H1 (cell line): ENCODE data around the gene HM13. TPM values are rescaled to one million over a fixed set of nuclear protein-coding genes. Genes with fewer than 3 reads are reported as not detected.

Experiments
- CTCF ChIA-PET: fragments of 300-600 bp; sonication (Branson Sonifier 250); formaldehyde crosslinking; loops from one replicate; lab custom pipeline; 2021; ENCODE audit not compliant: partially characterized antibody; lab: Charles Lee
- POLR2A ChIA-PET: fragments of 300-600 bp; sonication (Branson Sonifier 250); formaldehyde crosslinking; loops from one replicate; lab custom pipeline; 2021; ENCODE audit warnings: inconsistent platforms; ENCODE audit not compliant: partially characterized antibody; lab: Charles Lee
- DNase-seq, 2 experiments: peaks; one replicate each; pipeline versions ENCODE4 v3.0.0 to v3.0.0-alpha.2; 2010 to 2022; ENCODE audit warnings: low spot score in 2 of 2, low read depth in 1 of 2, mixed read lengths in 1 of 2
- FAIRE-seq: peaks from 2 replicates; lab custom pipeline; 2011; peaks lifted over from hg19 to GRCh38; lab: Jason Lieb, UNC
- H2AFZ ChIP-seq: 2 replicates; pipeline ENCODE4 v1.8.1; 2012; ENCODE audit warnings: low read length, inconsistent platforms
- H2AK5ac ChIP-seq: 2 replicates; pipeline ENCODE4 v1.6.1; 2013; ENCODE audit warnings: low read depth, low read length
- H2BK120ac ChIP-seq: replicated peaks from 2 replicates; pipeline ENCODE3; 2013; ENCODE audit warnings: low read depth, low read length, inconsistent platforms
- H2BK12ac ChIP-seq: 2 replicates; pipeline ENCODE4 v1.6.1; 2013; ENCODE audit warnings: low read depth, low read length
- H2BK15ac ChIP-seq: 2 replicates; pipeline ENCODE4 v1.6.1; 2013; ENCODE audit warnings: low read length
- H2BK20ac ChIP-seq: 2 replicates; pipeline ENCODE4 v1.6.1; 2013; ENCODE audit warnings: low read length
- H2BK5ac ChIP-seq: 2 replicates; pipeline ENCODE4 v1.6.1; 2013; ENCODE audit warnings: low read depth, low read length
- H3K14ac ChIP-seq: 2 replicates; pipeline ENCODE4 v1.6.1; 2013; ENCODE audit warnings: inconsistent platforms; ENCODE audit not compliant: insufficient read length
- H3K18ac ChIP-seq: 2 replicates; pipeline ENCODE4 v1.6.1; 2013; ENCODE audit warnings: low read length; ENCODE audit errors: extremely low read depth
- H3K23ac ChIP-seq: 2 replicates; pipeline ENCODE4 v1.6.1; 2013; ENCODE audit warnings: inconsistent platforms; ENCODE audit not compliant: insufficient read length
- H3K23me2 ChIP-seq: 2 replicates; pipeline ENCODE4 v1.6.1; 2013; ENCODE audit warnings: low read depth, low read length
- H3K27ac ChIP-seq: 2 replicates; pipeline ENCODE4 v1.6.1; 2011; ENCODE audit warnings: low read depth, low read length, inconsistent platforms
- H3K27me3 ChIP-seq, 4 experiments: replicated peaks in 1 of 4; 1 replicate in 1 of 4; 2 replicates in 3 of 4; pipeline versions ENCODE4 v1.6.1 to v1.8.1; 2011 to 2013; ENCODE audit warnings: low read length in 3 of 4, mild to moderate bottlenecking in 3 of 4, inconsistent platforms in 2 of 4, mixed read lengths in 2 of 4, moderate library complexity in 1 of 4; ENCODE audit not compliant: control insufficient read depth in 3 of 4, insufficient read depth in 3 of 4; ENCODE audit errors: extremely low read depth in 1 of 4
- H3K36me3 ChIP-seq, 4 experiments: 2 replicates each; pipeline versions ENCODE4 v1.6.1 to v1.8.1; 2011 to 2013; ENCODE audit warnings: mild to moderate bottlenecking in 4 of 4, low read length in 3 of 4, moderate library complexity in 2 of 4, control low read depth in 1 of 4, inconsistent platforms in 1 of 4; ENCODE audit not compliant: insufficient read depth in 4 of 4, control insufficient read depth in 2 of 4
- H3K4ac ChIP-seq: replicated peaks from 2 replicates; pipeline ENCODE3; 2013; ENCODE audit warnings: low read length, low read depth, mixed read lengths, inconsistent platforms; ENCODE audit not compliant: insufficient read length
- H3K4me1 ChIP-seq, 4 experiments: replicated peaks in 1 of 4; 1 replicate in 1 of 4; 2 replicates in 3 of 4; pipeline versions ENCODE4 v1.6.1 to v1.8.1; 2011 to 2013; ENCODE audit warnings: low read length in 3 of 4, inconsistent platforms in 2 of 4, mixed read lengths in 1 of 4; ENCODE audit not compliant: insufficient read depth in 4 of 4, control insufficient read depth in 3 of 4
- H3K4me2 ChIP-seq, 2 experiments: 2 replicates each; pipeline versions ENCODE4 v1.6.1 to v1.8.1; 2011 to 2013; ENCODE audit warnings: low read depth in 2 of 2, low read length in 2 of 2, control low read depth in 1 of 2, inconsistent platforms in 1 of 2, mild to moderate bottlenecking in 1 of 2; ENCODE audit not compliant: insufficient read depth in 1 of 2
- H3K4me3 ChIP-seq, 4 experiments: fragments of 200-600, 300-600 bp in 1 of 4; sonication (generic), shearing (Covaris generic), sonication (Bioruptor Twin) in 1 of 4; 2 replicates each; pipeline versions ENCODE4 v1.5.1 to v1.8.1; 2011 to 2016; ENCODE audit warnings: low read length in 4 of 4, low read depth in 3 of 4, control low read depth in 2 of 4, inconsistent platforms in 2 of 4, mild to moderate bottlenecking in 2 of 4, mixed read lengths in 1 of 4, moderate library complexity in 1 of 4; ENCODE audit not compliant: insufficient read depth in 2 of 4; ENCODE audit errors: extremely low read depth in 1 of 4
- H3K56ac ChIP-seq: replicated peaks from 2 replicates; pipeline ENCODE3; 2013; ENCODE audit warnings: low read depth, mild to moderate bottlenecking, mixed read lengths, low read length, inconsistent platforms; ENCODE audit not compliant: insufficient read length
- H3K79me1 ChIP-seq: 2 replicates; pipeline ENCODE4 v1.6.1; 2013; ENCODE audit warnings: low read depth, low read length, control low read depth
- H3K79me2 ChIP-seq, 2 experiments: 2 replicates each; pipeline versions ENCODE4 v1.6.1 to v1.8.1; 2012 to 2013; ENCODE audit warnings: low read length in 2 of 2, mild to moderate bottlenecking in 2 of 2, inconsistent platforms in 1 of 2; ENCODE audit not compliant: insufficient read depth in 2 of 2, control insufficient read depth in 1 of 2
- H3K9ac ChIP-seq, 4 experiments: replicated peaks in 1 of 4; 1 replicate in 1 of 4; 2 replicates in 3 of 4; pipeline versions ENCODE4 v1.6.1 to v1.8.1; 2011 to 2013; ENCODE audit warnings: low read depth in 3 of 4, low read length in 3 of 4, control low read depth in 2 of 4, mild to moderate bottlenecking in 2 of 4, moderate library complexity in 2 of 4, inconsistent platforms in 1 of 4; ENCODE audit errors: extremely low read depth in 1 of 4
- H3K9me3 ChIP-seq, 2 experiments: 2 replicates each; pipeline versions ENCODE4 v1.6.1 to v1.8.1; 2012 to 2013; ENCODE audit warnings: mild to moderate bottlenecking in 2 of 2, moderate library complexity in 2 of 2, control low read depth in 1 of 2, inconsistent platforms in 1 of 2, low read depth in 1 of 2, low read length in 1 of 2, mixed read lengths in 1 of 2; ENCODE audit not compliant: insufficient read depth in 2 of 2
- H4K20me1 ChIP-seq, 2 experiments: replicated peaks in 1 of 2; 2 replicates each; pipeline versions ENCODE3 to v1.8.1; 2011 to 2013; ENCODE audit warnings: inconsistent platforms in 2 of 2, low read length in 2 of 2, mild to moderate bottlenecking in 1 of 2; ENCODE audit not compliant: insufficient read depth in 2 of 2, control insufficient read depth in 1 of 2
- H4K5ac ChIP-seq: 2 replicates; pipeline ENCODE4 v1.6.1; 2013; ENCODE audit warnings: low read length, low read depth, mixed read lengths, inconsistent platforms; ENCODE audit not compliant: insufficient read length
- H4K8ac ChIP-seq: 2 replicates; pipeline ENCODE4 v1.8.0; 2013; ENCODE audit warnings: mild to moderate bottlenecking, moderate library complexity, low read length, inconsistent platforms; ENCODE audit not compliant: insufficient read depth; ENCODE audit errors: extremely low read depth
- H4K91ac ChIP-seq: replicated peaks from 2 replicates; pipeline ENCODE3; 2013; ENCODE audit warnings: low read length, mixed read lengths, inconsistent platforms; ENCODE audit not compliant: insufficient read length
- BCL11A ChIP-seq, 2 experiments: IDR thresholded peaks; one replicate each; pipeline ENCODE4 v1.6.1; 2011; ENCODE audit warnings: low read depth in 2 of 2, low read length in 2 of 2, mild to moderate bottlenecking in 2 of 2
- CTBP2 ChIP-seq: IDR thresholded peaks from 2 replicates; pipeline ENCODE4 v1.7.0; 2011; ENCODE audit warnings: borderline replicate concordance, mild to moderate bottlenecking, moderate library complexity, mixed read lengths, low read length; ENCODE audit not compliant: insufficient read depth, insufficient read length
- CTCF ChIP-seq, 3 experiments: IDR thresholded peaks; 1 replicate in 2 of 3; 2 replicates in 1 of 3; pipeline versions ENCODE4 v1.5.1 to v1.6.1; 2011; ENCODE audit warnings: low read length in 3 of 3, mild to moderate bottlenecking in 3 of 3, inconsistent platforms in 2 of 3, low read depth in 1 of 3, moderate library complexity in 1 of 3; ENCODE audit not compliant: insufficient read depth in 1 of 3; ENCODE audit errors: control extremely low read depth in 1 of 3
- EP300 ChIP-seq, 2 experiments: IDR thresholded peaks; 1 replicate in 1 of 2; 2 replicates in 1 of 2; pipeline ENCODE4 v1.6.1; 2011 to 2012; ENCODE audit warnings: low read depth in 2 of 2, low read length in 2 of 2, mild to moderate bottlenecking in 2 of 2, borderline replicate concordance in 1 of 2, inconsistent platforms in 1 of 2, moderate library complexity in 1 of 2
- GTF2F1 ChIP-seq: IDR thresholded peaks from 2 replicates; pipeline ENCODE4 v1.6.1; 2012; ENCODE audit warnings: low read depth, low read length, improper control_type of control experiment, borderline replicate concordance
- POLR2A ChIP-seq, 2 experiments: IDR thresholded peaks; 1 replicate in 1 of 2; 2 replicates in 1 of 2; pipeline ENCODE4 v1.6.1; 2011; ENCODE audit warnings: low read depth in 2 of 2, low read length in 2 of 2, mild to moderate bottlenecking in 2 of 2; ENCODE audit errors: control extremely low read depth in 1 of 2
- SIRT6 ChIP-seq: IDR thresholded peaks from one replicate; pipeline ENCODE4 v1.7.1; 2012; ENCODE audit warnings: low read length, inconsistent platforms
- SP1 ChIP-seq: IDR thresholded peaks from 2 replicates; pipeline ENCODE4 v1.6.1; 2011; ENCODE audit warnings: low read depth, low read length
- TAF1 ChIP-seq: IDR thresholded peaks from 2 replicates; pipeline ENCODE4 v1.6.1; 2011; ENCODE audit warnings: mild to moderate bottlenecking, low read depth, low read length
- TEAD4 ChIP-seq: IDR thresholded peaks from 2 replicates; pipeline ENCODE4 v1.6.1; 2012; ENCODE audit warnings: low read depth, low read length, inconsistent platforms, mixed read lengths
- WGBS, 2 experiments: shearing (Covaris generic) in 1 of 2; methylation state at CpG; one replicate each; pipeline versions ENCODE4 v1.1.6 to v1.1.7; 2013 to 2015; ENCODE audit warnings: low lambda C conversion rate in 2 of 2, mixed read lengths in 2 of 2, inconsistent platforms in 1 of 2, low coverage in 1 of 2, missing lambda C conversion rate in 1 of 2; ENCODE audit not compliant: insufficient replicate concordance in 2 of 2, insufficient coverage in 1 of 2, insufficient read length in 1 of 2; ENCODE audit errors: extremely low coverage in 1 of 2, missing lambda C conversion rate in 1 of 2; 5-methylcytosine and 5-hydroxymethylcytosine counted together
- polyA plus RNA-seq, 7 experiments: library from polyadenylated mRNA; depleted of rRNA in 3 of 7; stranded (reverse) in 5 of 7; unstranded in 2 of 7; fragments of >200 nt in 5 of 7; fragments of 200-250 nt in 2 of 7; gene quantifications; 1 replicate in 5 of 7; 2 replicates in 1 of 7; 4 replicates in 1 of 7; pipeline versions ENCODE4 v1.2.1 to v1.2.3, GENCODE V29; 2011 to 2013; ENCODE audit warnings: missing spikeins in 2 of 7, mixed read lengths in 2 of 7
- total RNA-seq: library from RNA; stranded (reverse); fragmentation: NEBNext Ultra II Directional; extraction: Animal tissue kit (Norgen Biotek cat#: 25700); gene quantifications from 2 replicates; pipeline ENCODE4 v1.2.1, GENCODE V29; 2021

The HM13 gene
- total and polyA plus RNA-seq, 2 of the 8 experiments (the other 6 are each of a cell fraction or from before 2014, with no cell fraction given), result 118 to 183 TPM

DNA sequence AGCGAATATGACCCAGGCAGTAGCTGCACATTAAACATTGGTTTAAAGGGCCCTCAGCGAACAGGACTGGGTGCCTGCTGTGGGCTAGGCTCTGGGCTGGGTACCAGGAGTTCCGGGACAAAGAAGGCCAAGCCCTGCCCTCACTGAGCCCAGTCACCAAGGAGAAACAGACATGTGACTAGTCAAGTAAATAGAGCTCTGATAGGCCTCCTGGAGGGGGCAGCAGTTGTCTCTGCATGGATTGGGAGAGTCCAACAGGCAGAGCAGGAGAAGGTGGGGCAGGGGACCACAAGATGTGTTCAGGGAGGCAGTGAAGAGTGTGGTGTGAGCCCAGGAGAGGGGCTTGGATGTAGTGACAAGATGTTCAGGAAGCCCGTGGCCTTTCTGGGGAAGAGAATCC lies 3.1 kb downstream of the HM13 start:
- H4K91ac ChIP-seq, result no peak overlapping the region
- no peak overlapping the region for H2BK12ac ChIP-seq
- H4K5ac ChIP-seq, result no peak overlapping the region
- H3K56ac ChIP-seq, result no peak overlapping the region
- no peak overlapping the region for H3K4me3 ChIP-seq
- peaks cover 7% of the 10 kb centered on the region for H3K23me2 ChIP-seq
- 84% methylated on average over 4 of the region's 4 CpGs; no CpG with 5 or more reads in 1 of the 2 experiments for WGBS, 2 experiments
- H2BK5ac ChIP-seq, result no peak overlapping the region
- ChIA-PET CTCF (interaction anchor here (0.6 to 1.0 kb wide), 4 partner anchors 25 to 136 kb away, joined by 3 to 6 read pairs (median 3); no protein-coding TSS in a partner anchor), POLR2A (interaction anchor here (1.2 to 1.3 kb wide), 2 partner anchors 11 to 89 kb away, joined by 3 to 4 read pairs; no protein-coding TSS in a partner anchor)
- DNase-seq (peak in 1 of 2 experiments; percentile 60), FAIRE-seq (peak; percentile 78)
- H3K4me1 ChIP-seq, result peaks cover 0 to 15% (median 7%) of the 10 kb centered on the region in 4 experiments; a peak in 4 of 7 replicates
- H3K9me3 ChIP-seq, result no peaks in the 10 kb centered on the region
- H2BK20ac ChIP-seq, result no peak overlapping the region
- H2AFZ ChIP-seq, result no peak overlapping the region
- no peak overlapping the region for H4K8ac ChIP-seq
- peaks cover 0 to 3% (median under 1%) of the 10 kb centered on the region in 4 experiments; a peak in 2 of 8 replicates for H3K36me3 ChIP-seq
- no peak overlapping the region for H3K18ac ChIP-seq
- peaks cover 4 to 20% of the 10 kb centered on the region in 2 experiments for H4K20me1 ChIP-seq
- H3K27ac ChIP-seq, result no peak overlapping the region
- H3K4me2 ChIP-seq, result 0 out of 4 replicates have a peak overlapping the region, but pooled peaks of 1 of the 2 experiments have one; percentile 9
- no peak overlapping the region for H3K9ac ChIP-seq
- H3K79me2 ChIP-seq, result peaks cover 7 to 52% of the 10 kb centered on the region in 2 experiments
- no peak overlapping the region for H3K14ac ChIP-seq
- H2BK120ac ChIP-seq, result no peak overlapping the region
- no peaks in the 10 kb centered on the region for H3K27me3 ChIP-seq
- peaks cover 10% of the 10 kb centered on the region for H3K79me1 ChIP-seq
- H2BK15ac ChIP-seq, result no peak overlapping the region
- no peak overlapping the region for H3K23ac ChIP-seq
- H2AK5ac ChIP-seq, result no peak overlapping the region
- no peak overlapping the region for H3K4ac ChIP-seq
- peak in 1 of 2 experiments; percentile 83; a peak in 2 of 3 replicates for TF ChIP-seq EP300 (IDR thresholded peaks at IDR 0.05; ENCODE audit: borderline replicate concordance in 1 of 2, low read depth in 2 of 2, low read length in 2 of 2)
- TF ChIP-seq POLR2A (IDR thresholded peaks at IDR 0.05; ENCODE audit: control extremely low read depth in 1 of 2, low read depth in 2 of 2, low read length in 2 of 2), result 0 out of 3 replicates have a peak, but pooled peaks of 1 of the 2 experiments have one; percentile 28
- TF ChIP-seq CTBP2, result no peak
- TF ChIP-seq GTF2F1, result no peak
- TF ChIP-seq TEAD4, result no peak
- TF ChIP-seq SP1, result no peak
- TF ChIP-seq CTCF (IDR thresholded peaks at IDR 0.05; ENCODE audit: control extremely low read depth in 1 of 3, insufficient read depth in 1 of 3, low read depth in 1 of 3, low read length in 3 of 3), result peak in 2 of 3 experiments; percentile 51 to 54; a peak in 3 of 4 replicates
- TF ChIP-seq TAF1, result 0 out of 2 replicates have a peak, but pooled peaks have one; percentile 29
- no peak for TF ChIP-seq SIRT6
- TF ChIP-seq BCL11A (IDR thresholded peaks at IDR 0.05; ENCODE audit: low read depth in 2 of 2, low read length in 2 of 2), result no peak
